GM12872 (cell line): ENCODE results near the gene GAPVD1.

Experiments
- TF ChIP-seq, protein P1 (sequence below): IDR thresholded peaks from 3 replicates; pipeline ENCODE4 v1.5.1; 2011; ENCODE audit warnings: low read depth, mild to moderate bottlenecking, low read length, moderate library complexity; ENCODE audit not compliant: insufficient read depth

GAPVD1 gene

DNA sequence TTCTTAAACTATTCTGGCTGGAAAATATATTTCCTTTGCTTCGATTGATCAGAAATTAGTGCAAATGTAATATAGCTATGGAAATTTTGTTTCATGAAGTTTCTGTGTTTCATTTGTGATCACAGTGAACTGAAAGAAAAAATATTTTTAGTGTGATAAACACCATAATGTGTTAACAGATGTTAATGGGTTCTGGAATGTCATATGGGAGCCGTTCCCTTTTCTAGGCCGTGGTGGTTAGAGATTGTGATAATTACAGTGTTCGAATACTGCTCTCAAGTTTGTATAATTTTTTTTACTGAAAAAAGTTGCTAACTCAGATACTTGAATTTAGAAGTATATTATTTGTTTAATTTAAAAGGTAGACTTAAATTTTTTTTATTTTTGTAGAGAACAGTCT lies 19.3 kb downstream of the GAPVD1 start:
- TF ChIP-seq, protein P1, sequence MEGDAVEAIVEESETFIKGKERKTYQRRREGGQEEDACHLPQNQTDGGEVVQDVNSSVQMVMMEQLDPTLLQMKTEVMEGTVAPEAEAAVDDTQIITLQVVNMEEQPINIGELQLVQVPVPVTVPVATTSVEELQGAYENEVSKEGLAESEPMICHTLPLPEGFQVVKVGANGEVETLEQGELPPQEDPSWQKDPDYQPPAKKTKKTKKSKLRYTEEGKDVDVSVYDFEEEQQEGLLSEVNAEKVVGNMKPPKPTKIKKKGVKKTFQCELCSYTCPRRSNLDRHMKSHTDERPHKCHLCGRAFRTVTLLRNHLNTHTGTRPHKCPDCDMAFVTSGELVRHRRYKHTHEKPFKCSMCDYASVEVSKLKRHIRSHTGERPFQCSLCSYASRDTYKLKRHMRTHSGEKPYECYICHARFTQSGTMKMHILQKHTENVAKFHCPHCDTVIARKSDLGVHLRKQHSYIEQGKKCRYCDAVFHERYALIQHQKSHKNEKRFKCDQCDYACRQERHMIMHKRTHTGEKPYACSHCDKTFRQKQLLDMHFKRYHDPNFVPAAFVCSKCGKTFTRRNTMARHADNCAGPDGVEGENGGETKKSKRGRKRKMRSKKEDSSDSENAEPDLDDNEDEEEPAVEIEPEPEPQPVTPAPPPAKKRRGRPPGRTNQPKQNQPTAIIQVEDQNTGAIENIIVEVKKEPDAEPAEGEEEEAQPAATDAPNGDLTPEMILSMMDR: no peak

DNA sequence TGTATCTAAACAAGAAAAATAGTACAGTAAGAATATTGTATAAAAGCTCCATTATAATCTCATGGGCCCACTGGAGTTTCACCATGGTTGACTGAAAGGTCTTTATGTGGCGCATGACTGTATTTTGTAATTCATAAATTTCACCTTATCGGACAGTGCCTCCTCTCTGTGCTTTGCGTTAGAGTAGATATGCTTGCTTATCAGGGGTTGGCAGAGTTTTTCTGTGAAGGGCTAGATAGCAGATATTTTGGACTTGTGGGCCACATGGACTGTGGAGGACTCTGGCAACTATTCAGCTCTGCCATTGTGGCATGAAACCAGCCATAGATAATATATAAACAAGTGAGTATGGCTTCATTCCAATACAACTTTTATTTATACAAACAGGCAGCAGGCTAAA lies 23.2 kb downstream of the GAPVD1 start:
- TF ChIP-seq, protein P1: no peak

DNA sequence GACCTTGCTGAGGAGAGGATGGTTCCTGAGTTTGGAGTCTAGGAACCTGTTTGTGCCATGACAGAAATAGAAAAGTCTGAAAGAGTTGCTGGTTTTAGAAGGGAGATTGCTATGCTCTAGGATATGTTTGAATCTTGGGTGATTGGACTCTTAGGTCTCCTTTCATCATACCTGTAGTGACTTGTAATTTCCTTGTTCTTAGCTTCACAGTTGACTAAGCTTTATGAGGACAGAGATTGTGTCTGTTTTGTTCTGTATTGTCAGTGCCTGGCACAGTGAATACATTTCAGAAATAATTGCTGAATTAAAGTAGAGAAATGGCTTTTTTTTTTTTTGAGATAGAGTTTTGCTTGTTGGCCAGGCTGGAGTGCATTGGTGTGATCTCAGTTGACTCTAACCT lies 31.5 kb downstream of the GAPVD1 start:
- TF ChIP-seq, protein P1: no peak

DNA sequence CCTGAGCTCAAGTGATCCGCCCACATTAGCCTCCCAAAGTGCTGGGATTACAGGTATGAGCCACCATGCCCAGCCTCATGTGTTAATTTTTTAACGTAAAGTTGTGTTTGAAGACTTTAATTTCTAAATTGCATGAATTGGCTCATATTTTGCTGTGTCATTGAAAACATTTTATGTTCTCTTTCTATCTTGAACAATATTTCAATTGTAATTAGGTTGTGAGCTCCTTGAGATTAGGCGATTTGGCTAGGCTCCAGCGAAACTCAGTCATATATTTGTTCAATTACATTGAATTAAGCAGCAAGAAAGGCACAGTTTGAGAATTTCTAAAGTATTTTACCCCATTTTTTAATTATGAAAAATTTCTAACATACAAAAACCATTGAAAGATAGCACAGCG lies 34.0 kb downstream of the GAPVD1 start:
- TF ChIP-seq, protein P1: no peak

DNA sequence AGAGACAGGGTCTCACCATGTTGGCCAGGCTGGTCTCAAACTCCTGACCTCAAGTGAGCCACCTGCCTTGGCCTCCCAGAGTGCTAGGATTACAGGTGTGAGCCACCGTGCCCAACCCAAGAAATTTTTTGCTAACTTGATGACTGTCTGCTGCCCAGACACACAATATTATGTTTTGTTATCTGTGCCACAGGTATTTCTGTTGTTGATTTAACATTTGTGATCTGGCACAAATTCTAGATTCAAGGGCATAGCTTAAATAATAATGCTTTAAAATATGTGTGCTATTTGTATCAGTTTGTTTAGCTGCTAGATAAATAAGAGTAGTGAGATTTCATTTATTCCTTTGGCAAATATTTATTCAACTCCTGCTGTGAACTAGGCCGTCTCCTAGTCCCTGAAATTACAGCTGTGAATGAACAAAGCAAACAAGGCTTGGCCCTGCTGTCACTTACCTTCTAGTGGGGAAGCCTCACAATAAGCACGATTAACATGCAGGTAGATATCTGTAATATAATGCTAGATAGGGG lies 35.3 kb downstream of the GAPVD1 start:
- TF ChIP-seq, protein P1: no peak

DNA sequence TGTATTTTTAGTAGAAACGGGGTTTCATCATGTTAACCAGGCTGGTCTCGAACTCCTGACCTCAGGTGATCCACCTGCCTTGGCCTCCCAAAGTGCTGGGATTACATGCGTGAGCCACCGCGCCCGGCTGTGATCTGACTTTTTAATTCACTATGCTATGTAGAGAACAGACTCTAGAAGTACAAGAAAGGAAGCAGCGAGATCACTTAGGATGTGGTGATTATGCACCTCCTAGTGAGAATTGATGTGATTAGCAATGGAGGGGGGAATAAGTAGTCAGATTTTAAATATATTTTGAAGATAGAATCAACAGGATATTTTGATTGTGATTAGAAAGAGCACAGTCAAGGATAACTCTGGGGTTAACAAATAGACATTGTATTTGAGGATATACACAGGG lies 36.3 kb downstream of the GAPVD1 start:
- TF ChIP-seq, protein P1: no peak

DNA sequence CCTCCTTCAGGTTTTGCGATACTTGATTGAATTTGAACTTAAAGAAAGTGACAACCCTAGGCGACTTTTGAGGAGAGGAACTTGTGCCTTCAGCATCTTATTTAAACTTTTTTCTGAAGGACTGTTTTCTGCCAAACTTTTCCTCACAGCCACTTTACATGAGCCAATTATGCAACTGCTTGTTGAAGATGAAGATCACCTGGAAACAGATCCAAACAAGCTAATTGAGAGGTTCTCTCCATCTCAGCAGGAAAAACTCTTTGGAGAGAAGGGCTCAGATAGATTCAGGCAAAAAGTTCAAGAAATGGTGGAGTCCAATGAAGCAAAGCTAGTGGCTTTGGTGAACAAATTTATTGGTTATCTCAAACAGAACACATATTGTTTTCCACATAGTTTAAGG lies 40.6 kb downstream of the GAPVD1 start:
- TF ChIP-seq, protein P1: no peak

DNA sequence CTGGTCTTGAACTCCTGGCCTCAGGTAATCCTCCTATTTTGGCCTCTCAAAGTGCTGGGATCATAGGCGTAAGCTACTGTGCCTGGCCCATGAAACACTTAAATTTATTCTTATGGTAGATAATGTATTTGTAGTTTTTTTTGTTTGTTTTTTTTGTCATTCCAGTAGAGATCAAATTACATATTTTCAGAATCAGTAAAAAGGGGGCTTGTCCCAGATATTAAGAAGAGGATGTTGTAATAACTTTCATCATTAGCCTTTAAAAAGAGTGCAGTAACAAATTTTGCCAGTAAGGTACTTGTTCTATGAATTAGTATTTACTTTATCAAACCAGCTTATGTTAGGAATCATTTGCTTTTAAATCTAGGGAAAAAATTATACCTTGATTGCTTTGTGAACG lies 42.6 kb downstream of the GAPVD1 start:
- TF ChIP-seq, protein P1: no peak
